GM12874 (cell line): ENCODE results near the gene DUS4L.

Experiments
- TF ChIP-seq, protein P1 (sequence below): IDR thresholded peaks from 2 replicates; pipeline ENCODE4 v1.5.1; 2011; ENCODE audit warnings: low read depth, mild to moderate bottlenecking, control low read depth, low read length, moderate library complexity; ENCODE audit not compliant: insufficient read depth

DUS4L gene

DNA sequence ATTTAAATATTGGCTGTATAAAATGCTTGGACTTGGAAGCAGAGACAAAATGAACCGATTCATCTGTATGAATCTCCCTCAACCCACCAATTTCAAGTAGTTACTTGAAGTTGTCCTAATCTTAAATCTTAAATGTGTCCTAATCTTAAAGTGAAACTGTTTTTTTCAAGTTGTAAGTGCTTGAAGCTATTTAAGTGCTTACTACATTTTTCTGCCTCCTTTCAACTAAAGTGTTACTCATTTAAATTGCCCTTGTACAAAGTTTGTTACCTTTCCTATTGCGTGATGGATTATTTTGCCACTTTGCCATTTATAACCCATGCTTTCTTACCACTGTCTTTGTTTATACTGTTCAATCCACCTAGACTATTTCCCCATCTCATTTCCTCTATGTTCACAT, 19.1 kb downstream of the DUS4L start:
- TF ChIP-seq, protein P1, sequence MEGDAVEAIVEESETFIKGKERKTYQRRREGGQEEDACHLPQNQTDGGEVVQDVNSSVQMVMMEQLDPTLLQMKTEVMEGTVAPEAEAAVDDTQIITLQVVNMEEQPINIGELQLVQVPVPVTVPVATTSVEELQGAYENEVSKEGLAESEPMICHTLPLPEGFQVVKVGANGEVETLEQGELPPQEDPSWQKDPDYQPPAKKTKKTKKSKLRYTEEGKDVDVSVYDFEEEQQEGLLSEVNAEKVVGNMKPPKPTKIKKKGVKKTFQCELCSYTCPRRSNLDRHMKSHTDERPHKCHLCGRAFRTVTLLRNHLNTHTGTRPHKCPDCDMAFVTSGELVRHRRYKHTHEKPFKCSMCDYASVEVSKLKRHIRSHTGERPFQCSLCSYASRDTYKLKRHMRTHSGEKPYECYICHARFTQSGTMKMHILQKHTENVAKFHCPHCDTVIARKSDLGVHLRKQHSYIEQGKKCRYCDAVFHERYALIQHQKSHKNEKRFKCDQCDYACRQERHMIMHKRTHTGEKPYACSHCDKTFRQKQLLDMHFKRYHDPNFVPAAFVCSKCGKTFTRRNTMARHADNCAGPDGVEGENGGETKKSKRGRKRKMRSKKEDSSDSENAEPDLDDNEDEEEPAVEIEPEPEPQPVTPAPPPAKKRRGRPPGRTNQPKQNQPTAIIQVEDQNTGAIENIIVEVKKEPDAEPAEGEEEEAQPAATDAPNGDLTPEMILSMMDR = no peak

DNA sequence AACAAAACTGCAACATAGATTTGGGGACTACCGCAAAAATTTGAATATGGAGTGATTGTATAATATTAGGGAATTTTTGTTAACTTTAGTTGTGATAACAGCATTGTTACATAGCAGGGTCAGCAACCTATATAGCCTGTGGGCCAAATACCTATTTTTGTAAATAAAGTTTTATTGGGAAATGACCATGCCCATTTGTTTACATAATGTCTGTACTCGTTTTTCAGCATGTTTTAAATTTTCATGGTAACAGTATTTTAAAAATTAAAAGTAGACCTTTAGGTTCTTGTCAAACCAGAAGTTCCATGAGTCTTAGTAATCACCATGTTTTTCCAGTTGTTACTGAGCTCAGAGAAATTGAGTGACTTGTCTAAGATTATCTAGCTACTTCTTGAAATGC, 20.9 kb downstream of the DUS4L start:
- TF ChIP-seq, protein P1 = no peak

DNA sequence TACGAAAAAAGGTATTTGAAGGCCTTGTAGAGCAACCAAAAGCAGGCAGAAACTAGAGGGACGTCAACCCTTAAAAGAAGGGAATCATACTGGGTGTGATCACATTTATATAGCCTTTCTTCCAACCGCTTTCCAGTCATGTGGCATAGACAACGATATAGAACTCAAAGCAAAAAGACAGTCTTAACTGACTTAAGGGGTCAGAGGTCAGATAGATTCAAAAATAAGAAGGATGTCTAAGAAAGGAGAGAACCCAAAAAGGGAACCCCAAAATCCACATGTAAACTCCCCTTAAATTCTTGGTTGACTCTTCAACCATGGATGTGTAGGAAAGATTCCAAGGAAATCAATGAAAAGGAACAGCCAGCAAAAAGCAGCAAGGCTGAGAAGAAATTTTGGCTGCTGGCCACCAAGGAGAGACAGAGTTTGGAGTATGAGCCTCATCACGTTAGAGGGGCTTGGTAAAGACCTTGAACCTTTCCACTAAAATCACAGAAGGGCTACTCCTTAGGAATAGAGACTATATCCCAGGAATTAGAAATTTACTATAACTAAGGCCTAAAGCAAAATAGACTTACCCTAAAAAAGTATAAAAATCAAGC, 24.9 kb downstream of the DUS4L start:
- TF ChIP-seq, protein P1 = no peak

DNA sequence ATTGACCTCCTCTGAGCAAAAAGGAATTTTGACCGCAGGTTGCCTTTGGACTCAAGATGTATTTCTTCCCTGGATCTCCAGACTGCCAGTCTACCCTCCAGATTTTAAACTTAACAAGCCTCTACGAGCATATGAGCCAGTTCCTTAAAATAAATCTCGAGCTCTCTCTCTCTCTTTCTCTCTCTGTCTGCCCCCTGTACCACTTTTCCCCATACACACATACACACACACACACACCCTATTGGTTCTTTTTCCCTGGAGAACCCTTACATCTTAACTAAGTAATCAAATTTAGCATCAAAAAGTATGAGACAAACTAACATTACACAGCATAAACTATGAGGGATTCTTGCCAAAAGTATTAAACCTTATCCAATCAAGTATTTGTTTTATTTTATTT, 27.6 kb downstream of the DUS4L start:
- TF ChIP-seq, protein P1 = no peak

DNA sequence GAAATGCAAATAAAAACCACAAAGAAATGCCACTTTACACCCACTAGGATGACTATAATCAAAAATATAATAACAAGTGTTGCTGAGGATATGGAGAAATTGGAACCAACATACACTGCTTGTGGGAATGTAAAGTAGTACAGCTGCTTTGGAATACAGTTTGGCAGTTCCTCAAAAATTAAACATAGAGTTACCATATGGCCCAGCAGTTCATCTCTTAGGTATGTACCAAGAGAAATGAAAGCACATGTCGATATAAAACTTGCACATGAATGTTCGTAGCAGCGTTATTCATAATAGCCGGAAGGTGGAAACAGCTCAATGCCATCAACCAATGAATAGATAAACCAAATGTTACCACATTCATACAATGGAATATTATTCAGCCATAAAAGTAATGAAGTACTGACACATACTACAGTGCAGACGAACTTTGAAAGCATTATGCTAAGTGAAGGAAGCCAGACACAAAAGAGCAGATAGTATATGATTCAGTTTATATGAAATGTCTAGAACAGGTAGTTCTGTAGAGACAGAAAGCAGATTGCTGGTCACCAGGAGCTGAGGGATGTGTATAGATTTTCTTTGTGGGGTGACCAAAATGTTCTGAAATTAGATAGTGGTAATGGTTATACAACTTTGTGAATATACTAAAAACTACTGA, 28.7 kb downstream of the DUS4L start:
- TF ChIP-seq, protein P1 = no peak

DNA sequence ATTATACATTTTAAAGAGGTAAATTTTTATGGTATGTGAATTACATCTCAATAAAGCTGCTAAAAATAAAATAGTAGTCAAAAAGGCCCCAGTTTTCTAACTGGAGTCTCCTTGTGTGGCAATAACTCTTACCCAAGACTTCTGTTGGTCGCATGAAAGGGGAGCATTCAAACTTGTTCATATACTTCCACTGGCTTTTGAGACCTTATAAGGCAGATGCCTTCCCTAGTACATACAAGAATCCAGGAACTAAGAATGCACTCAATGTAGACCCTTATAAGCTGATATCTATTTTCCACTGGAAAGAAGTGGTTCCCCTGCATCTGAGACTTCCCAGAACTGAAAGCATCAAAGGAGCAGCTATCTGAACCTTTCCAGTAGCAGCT, 29.2 kb downstream of the DUS4L start:
- TF ChIP-seq, protein P1 = no peak

DNA sequence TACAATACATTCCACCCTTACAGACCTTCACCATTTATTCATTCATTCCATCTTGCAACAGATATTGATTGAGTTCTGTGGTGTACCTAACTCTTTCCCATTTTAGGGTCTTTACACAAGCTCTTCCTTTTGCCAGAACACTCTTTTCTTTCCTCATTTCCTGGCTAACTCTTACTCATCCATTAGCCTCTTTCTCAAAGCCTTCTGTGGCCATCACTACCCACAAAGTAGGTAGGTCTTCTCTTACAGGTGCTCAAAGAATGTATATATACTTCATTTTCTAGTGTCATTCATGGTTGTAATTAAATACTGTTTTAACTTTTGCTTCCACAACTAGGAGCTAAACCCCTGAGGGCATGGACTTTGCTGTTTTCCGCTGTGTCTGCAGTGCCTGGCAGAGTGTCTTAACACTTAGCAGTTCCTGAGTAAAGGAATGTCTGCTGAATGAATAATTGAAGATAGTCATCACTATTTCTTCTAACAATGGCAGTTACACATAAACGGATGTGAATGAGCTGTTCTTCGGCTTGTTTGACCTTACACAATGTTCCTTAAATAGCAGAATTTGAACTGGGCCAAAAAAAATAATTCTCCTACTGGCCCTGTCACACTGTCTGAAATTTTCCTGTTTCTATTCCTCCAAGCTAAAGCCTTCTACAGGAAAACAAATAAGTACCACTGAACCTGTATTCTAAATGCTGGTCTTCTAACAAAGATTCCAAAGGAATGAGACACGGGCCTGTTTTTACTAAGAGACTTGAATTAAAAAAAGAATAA, 31.4 kb downstream of the DUS4L start:
- TF ChIP-seq, protein P1 = no peak
